HG03558 (cell line): ENCODE results near the gene PMM2.

Experiments
- ATAC-seq: cut with Tn5 transposase; IDR thresholded peaks from one replicate; pipeline ENCODE4 v1.9.1; 2021; ENCODE audit warnings: moderate number of reproducible peaks; ENCODE audit not compliant: unreplicated experiment; ENCODE audit errors: extremely low read depth

The PMM2 gene

GRCh38 chr16:8880839-8881510 lies 83.3 kb downstream of the PMM2 start:
- ATAC-seq = no peak

- no peak for ATAC-seq
Observed at GRCh38 chr16:8882041-8882617, 84.5 kb downstream of the PMM2 start, which contains the start of gene LITAFD. Gene LITAFD (plus strand): TSS chr16:8882351. CDS start chr16:8884356, 2,005 bp downstream.

GRCh38 chr16:8882725-8883377 lies 85.2 kb downstream of the PMM2 start:
- no peak for ATAC-seq

GRCh38 chr16:8885674-8886592 lies 88.3 kb downstream of the PMM2 start:
- no peak for ATAC-seq

- no peak for ATAC-seq
Observed at GRCh38 chr16:8886593-8887430, 89.2 kb downstream of the PMM2 start.

GRCh38 chr16:8887431-8887765 lies 89.8 kb downstream of the PMM2 start:
- ATAC-seq = no peak

GRCh38 chr16:8887952-8888560 lies 90.4 kb downstream of the PMM2 start:
- ATAC-seq = no peak

GRCh38 chr16:8888951-8889892 lies 91.6 kb downstream of the PMM2 start:
- no peak for ATAC-seq

- no peak for ATAC-seq
Observed at GRCh38 chr16:8889893-8890548, 92.4 kb downstream of the PMM2 start.

- ATAC-seq = no peak
Observed at GRCh38 chr16:8890549-8890921, 92.9 kb downstream of the PMM2 start.

GRCh38 chr16:8892101-8892575 lies 94.5 kb downstream of the PMM2 start:
- ATAC-seq = peak; percentile 12

- no peak for ATAC-seq
Observed at GRCh38 chr16:8893426-8893825, 95.8 kb downstream of the PMM2 start.

- no peak for ATAC-seq
Observed at GRCh38 chr16:8893976-8894690, 96.5 kb downstream of the PMM2 start.

- no peak for ATAC-seq
Observed at GRCh38 chr16:8894736-8895334, 97.2 kb downstream of the PMM2 start.

- ATAC-seq = no peak
Observed at GRCh38 chr16:8898660-8899318, 101.2 kb downstream of the PMM2 start.
